CD4-positive, alpha-beta T cell treated with Interleukin-17A for 1 hour (primary cell): ENCODE results near the gene SYS1.
"Not testable (repeated sequence)": the region's sequence is repeated elsewhere in the genome, so short reads cannot be mapped to it uniquely, and the experiment has no call there.

Experiments
- DNase-seq: peaks from one replicate; pipeline ENCODE4 v3.0.0-alpha.2; 2020

SYS1 gene

DNA sequence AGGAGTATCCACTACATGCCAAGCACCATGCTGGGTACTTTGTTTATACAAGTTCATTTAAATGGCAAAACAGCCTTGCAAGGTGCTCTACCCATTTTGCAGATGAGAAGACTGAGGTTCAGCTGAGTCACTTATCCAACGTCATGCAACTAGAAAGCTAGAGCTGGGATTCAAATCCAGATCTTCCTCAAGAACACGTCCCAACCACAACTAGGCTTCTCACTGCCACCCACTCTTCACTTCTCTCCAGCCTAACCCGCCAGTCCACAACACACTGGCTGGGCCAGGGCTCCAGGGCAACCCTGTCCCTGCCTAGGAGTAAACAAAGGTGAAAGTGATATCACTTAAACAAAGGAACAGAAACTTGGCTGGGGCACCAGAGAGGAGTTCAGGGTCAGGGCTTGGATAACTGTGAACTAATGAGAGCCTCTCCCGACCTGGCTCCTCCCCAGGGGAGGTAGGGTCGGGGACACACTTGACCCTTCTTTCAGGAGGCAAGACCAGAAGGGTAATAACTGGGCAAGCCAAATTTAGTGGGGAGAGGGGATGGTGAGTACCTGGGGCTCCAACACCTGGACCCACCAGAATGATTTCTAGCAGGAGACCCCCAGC, 22.6 kb upstream of the SYS1 start:
- DNase-seq = no peak

DNA sequence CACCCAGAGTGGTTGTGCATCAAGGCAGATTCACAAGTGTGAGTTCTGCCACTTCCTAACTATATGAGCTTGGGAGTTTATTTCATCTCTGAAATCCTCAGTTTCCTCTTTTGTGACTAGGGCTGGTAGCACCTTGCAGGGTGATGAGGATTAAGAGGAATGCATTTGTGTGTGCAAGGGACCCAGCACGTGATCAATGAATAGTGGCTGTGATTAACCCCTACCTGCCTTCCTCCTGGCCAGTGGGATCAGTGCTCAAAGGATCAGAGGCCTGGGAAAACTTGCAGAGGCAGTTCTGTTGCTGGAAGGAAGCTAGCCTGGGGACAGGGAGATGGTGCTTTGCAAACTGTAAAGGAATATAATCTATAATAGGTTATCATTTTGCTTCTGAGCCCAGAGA, 22.0 kb upstream of the SYS1 start:
- DNase-seq = no peak

DNA sequence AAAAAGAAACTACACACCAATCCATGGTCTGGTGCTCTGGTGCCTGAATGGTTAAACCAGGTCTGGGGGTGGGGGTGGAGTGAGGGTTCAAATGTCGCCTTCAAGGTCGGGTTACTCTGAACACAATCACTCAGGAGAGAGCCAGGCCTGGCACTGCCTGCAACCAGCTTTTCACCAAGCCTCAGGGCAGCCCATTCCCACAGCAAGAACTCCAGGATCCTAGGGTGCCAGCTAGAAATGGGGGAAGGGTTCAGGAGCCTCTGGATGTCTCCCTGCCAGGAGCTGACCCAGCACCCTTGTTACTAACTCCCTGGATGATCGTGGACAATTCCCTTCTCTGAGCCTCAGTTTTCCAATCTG, 21.4 kb upstream of the SYS1 start:
- no peak for DNase-seq

DNA sequence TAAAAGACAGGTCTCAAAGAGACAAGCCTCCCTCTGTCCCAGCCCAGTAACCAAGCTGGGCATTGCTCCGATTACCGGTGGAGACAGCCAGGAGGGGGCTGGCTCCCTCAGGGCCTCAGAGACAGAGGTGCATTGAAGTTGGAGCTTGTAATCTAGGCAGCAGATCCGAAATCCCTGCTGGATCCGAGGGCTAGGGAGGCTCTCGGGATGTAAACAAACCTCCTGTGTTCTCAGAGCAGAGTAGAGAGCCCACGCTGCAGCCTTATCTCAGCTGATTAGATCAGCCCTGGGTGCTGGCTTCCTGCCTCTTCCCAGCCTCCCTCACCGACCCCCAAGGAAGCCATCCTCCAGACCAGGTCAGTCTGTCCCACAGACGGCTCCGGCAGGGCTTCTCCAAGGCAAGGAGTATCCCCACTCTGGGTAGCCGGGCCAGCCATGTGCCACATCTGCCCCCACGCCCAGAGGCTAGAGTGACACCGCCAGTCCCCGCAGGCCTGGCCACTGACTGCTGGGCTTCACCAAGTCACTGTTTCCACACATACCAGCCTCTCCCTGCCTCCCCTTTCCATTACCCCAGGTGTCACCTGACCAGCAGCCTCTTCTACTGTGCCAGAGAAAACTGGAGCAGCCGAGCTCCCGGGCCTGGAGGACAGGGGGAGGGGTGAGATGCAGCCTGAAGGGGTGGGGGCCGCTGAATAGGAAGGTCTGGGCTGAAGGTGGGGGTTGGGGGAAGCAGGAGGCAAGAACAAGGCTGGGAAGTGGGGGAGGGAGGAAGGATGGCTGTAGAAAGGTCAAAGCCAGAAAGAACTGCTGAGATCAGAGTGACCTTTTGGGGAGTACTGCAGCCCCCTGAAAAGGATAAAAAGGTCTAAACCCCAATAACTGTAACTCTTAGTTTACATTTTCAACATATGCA, 20.8 kb upstream of the SYS1 start:
- no peak for DNase-seq

DNA sequence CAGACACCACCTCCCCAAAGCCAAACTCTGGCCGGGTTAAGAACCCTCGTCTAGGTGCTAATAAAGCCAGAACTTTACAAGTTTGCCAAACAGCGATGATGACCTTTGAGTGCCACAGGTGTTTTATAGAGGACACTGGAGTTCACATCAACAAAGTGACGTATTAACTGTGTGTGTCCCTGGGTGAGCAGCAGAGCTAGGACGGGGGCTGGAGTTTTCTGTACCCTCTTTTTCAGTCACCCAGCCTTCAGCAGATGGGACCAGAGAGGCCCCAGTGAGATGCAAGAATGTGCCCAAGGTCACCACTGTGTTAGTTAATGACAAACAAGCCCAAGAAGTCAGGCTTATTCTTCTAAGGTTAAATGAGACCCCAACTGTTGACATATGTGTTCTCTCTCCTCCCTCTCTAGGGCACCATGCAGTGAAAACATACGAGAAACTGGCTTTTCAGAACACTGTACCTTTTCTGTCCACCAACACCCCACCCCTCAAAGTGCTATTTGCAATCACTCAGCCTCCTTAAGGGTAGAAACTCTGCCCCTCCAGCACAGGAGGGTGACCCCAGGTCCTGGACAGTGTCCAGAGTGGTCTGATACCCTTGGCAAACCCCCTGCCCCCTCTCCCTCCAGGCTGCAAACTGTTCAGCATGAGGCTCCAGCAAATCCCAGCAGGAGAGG, 20.0 kb upstream of the SYS1 start:
- no peak for DNase-seq

DNA sequence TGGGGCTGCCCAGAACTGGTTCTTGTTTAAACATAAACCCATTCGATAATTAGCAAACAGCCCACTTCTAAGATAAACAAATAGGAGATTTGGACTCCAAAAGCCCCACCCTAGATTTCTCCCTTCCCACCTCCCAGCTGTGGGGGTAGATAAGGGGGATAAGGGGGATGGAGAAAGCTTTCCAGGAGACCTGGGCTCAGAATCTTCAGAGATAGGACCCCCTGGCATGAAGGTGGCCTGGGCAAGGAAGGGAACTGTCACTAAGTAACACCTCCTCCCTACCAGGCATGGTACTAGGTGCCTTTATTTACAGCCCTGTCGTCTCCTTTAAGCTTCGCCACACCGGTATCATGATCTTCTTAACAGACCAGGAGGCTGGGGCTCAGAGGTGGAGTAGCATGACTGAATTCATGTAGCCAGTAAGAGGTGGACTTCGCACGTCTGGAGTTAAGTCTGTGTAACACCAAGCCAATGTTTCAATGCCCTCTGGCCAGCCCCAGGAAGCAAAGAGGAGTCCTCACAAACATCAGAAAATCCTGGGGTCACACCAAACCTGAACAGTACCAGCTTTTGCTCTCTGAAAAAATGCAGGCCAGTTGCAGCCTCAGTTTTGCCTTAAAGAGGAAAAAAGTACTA, 19.3 kb upstream of the SYS1 start:
- DNase-seq = no peak

DNA sequence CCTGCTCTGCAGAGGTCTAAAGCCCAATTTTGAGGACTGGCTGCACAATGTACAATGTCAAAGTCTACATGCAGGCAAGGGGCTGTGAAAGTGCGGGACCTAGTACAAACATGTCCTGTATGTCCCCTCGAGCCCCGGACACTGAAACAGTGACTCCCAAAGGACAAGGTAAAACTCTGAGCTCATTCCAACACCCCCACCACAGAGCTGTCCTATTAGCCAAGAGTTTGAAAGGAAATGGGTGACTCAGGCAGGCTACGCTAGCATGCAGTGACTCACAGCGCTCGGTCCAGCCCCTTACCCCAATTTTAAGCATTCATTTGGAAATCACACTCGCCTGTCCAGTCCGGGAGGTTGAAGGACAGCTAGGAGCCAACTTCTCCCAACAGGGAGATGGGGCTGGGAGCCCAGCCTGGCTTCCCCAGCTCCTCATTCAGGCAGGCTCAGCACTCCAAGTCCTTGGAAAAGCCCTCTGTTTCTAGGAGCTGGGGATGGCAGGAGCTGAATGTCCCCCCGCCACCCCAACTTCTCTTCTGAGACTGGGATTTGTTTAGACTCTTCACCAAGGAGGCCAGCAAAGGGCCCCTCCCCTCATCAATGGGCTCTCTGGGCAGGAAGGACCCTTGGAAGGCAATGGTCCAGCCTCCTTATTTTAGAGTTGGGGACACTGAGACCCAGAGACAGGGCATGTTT, 18.6 kb upstream of the SYS1 start:
- no peak for DNase-seq

DNA sequence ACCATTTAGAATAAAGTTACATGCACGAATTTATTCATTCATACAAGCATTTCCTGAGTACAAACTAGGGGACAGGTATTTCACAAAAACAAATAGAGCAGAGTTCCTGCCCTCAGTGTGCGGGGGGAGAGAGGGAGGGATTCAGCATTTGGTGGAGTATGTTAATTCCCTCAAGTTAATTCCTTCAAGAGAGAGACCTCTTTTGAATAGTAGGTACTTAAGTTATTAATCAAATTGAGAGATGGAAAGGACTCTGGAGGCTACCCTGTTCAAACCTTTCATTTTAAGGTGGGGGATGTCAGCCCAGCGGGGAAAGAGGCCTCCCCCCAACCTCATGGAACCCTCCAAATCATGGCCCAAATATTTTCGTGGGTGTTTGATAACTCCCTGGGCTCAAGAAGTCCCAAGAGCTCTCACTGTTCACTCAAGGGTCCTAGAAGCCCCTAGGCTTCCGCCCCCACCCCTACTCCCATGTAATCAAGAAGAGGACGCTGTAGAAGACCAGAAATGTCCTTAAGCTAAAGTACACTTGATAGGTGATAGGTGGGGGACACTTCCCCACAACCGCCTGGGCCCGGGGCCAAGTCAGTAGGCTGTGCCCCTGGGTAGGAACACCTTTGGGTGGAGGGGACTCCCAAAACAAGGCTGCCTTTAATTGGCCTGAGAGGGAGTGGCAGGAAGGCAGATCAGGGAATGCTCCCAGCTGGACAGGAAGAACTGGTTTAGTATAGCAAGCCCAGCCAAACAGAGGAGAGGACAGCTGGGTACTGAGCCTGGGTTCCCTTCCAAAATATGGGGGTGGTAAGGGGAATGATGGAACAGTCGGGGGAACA, 17.6 kb upstream of the SYS1 start:
- DNase-seq = no peak

DNA sequence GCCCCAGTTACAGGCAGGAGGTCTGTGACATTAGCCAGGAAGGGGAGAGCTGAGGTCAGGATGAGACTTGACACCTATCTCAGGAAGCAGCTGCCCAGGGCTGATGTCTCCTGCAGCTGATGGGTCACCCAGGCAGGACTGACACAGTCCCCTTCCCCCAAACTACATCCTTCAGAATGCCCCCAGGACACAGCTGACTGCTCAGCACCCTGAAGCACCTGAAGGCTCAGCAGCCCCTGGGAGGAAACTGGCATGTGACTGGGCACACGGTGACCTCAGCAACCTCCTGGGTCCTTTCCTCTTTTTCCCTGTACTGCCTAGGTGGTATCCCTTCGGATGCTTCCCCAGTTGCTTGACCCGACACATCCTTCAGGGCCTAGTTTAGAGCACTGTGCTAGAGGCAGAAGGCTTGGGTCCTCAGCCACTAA, 16.7 kb upstream of the SYS1 start:
- no peak for DNase-seq

DNA sequence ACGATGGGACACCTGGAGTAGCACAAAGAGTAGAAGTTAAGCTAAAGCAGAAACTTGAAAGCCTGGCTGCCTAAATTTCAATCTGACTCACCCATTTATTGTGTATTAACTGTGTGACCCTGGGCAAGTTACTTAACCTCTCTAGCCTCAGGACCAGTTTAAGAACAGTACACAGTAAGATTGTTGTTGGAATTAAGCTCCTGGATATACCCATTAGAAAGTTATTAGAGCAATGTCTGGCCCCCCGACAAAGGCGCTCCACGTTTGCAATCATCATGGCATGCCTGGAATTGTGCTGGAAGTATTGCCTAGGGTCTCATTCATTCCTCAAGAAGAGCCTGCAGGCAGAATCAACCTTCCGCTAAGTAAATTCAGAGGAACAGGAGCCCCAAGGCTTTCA, 16.1 kb upstream of the SYS1 start:
- no peak for DNase-seq

DNA sequence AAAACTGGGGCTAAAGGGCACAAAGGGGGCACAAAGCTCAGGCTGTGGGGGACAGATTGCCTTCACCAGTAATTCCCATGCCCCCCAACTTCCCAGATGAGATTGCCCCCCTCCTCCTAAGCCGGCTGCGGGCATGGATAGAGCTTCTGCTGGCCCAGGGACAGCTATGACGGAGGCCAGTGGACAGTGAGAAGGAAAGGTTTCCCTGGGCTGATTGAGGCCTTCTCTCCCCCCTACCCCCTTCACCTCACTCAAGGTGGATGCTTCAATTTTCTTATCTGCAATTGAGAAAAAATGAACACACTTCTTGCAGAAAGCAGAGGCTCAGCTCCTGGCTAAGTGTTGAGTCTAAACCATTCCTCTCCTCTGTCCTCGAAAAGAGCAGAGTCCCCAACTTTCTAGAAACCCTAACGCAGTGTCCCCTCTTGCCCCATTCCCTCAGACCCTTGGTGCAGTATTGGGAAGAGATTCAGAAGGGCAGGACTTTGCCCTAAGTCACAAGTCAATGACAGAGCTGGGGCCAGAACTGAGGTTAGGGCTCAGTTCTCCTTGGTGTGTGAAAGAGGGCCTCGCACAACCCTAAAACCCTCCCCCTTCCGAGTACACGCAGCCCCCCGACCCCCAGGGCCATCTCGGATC, 15.5 kb upstream of the SYS1 start:
- no peak for DNase-seq

DNA sequence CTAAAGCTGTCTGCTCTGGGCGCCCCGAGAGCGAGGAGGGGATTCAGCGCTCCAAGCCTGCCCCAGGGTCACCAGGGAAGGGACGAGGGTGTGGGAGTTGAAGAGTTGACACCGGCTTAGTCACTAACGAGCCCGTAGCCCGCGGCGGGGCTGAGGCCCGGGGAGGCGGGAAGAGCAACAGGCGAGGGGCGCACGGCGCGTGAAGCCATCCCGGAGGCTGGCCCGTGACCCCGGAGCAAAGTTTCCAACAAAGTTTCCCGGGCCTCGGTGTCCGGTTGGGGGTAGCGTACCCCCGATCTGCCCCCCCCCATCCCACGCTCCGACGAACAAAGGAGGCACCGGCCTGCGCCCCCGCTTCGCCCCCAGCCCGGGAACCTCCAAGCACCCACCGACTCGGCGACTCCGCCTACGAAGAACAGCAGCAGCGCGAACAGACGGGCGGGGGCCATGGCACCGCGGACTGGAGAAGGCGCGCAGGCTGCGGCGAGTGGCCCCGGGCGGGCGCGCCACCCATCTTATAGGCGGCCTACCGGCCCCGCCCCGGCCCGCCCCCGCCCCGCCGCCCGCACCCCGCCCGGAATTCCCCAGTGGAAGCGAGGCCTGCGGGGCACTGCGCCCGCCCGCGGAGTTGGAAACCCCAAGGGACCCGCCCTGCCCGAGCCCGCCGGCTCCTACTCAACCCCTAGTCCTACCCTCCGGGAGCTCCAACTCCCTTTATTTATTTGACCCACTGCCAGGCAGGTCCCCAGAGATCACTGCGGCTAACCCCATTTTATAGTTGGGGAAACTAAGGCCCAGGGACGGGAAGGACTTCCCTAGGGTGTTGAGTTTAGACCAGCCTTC, 14.8 kb upstream of the SYS1 start, which contains the start of gene SDC4:
Gene SDC4, minus strand, starts transcription at position 489 of the 843 bp plus-strand sequence. Its CDS starts 40 bp downstream, at position 449.
- peak; percentile 72 for DNase-seq

DNA sequence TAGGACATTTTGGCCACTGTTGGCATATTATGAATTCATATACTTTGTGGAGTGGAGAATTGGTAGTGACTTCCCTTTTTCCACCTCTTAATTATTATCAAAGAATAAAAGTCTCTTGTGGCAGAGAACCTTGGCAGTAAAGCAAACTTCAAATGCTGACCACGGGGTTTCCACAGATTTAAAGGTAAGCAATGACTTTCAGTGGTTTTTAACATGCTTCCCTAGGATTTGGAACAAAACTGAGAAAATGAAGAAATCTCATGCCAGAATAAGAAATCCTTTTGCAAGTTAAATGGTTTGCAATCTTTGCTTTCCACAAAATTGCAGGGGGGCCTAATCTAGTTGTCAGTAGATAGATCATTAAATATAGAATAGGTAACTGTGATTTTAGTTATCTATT, 12.7 kb upstream of the SYS1 start:
- no peak for DNase-seq

DNA sequence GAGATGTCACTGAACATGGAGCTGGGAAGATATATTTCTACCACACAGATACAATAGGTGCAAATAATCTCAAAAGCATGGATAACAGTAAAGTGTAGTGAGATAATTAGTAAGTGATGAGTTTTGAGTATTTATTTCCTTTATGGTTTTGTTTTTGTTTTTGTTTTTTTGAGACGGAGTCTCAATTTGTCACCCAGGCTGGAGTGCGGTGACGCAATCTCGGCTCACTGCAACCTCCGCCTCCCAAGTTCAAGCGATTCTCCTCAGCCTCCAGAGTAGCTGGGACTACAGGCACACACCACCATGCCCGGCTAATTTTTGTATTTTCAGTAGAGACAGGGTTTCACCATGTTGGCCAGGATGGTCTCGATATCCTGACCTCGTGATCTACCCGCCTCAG, 12.2 kb upstream of the SYS1 start:
- not testable (repeated sequence) for DNase-seq

DNA sequence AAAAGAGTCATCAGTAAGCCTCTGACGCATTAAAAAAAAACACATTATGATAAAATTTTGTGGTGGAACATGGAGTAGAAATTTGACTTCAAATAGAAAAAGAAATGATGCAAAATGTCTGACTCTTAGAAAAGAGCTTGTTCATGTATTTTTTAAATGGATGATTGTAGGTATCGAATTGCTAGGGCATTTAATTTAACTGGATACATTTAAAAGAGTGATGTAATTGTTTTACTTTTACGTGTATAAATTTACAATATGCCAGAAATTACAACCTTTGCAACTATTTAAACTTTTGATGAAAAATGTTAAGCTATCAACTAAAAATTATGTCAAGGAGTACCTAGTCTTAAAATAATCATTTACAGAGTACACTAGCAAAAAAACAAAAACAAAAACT, 10.2 kb upstream of the SYS1 start:
- no peak for DNase-seq

DNA sequence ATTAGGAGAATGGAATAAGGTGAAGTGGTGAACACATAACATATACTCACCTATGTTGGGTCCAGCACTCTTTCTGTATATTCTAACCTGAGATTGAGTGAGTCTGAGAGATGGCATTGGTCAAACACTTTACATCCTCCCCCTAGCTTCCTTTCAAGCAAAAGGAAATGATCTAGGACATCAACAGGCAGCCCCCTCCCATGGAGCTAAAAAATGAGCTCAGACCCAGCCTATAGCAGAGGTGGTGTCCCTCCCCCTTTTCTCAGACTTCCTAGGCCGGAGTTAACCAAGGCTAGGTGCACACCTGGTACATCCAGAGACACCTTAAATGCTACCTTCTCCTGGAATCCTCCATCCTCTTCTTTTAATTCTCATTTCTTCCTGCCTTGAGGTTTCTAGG, 9.2 kb upstream of the SYS1 start:
- DNase-seq = no peak

DNA sequence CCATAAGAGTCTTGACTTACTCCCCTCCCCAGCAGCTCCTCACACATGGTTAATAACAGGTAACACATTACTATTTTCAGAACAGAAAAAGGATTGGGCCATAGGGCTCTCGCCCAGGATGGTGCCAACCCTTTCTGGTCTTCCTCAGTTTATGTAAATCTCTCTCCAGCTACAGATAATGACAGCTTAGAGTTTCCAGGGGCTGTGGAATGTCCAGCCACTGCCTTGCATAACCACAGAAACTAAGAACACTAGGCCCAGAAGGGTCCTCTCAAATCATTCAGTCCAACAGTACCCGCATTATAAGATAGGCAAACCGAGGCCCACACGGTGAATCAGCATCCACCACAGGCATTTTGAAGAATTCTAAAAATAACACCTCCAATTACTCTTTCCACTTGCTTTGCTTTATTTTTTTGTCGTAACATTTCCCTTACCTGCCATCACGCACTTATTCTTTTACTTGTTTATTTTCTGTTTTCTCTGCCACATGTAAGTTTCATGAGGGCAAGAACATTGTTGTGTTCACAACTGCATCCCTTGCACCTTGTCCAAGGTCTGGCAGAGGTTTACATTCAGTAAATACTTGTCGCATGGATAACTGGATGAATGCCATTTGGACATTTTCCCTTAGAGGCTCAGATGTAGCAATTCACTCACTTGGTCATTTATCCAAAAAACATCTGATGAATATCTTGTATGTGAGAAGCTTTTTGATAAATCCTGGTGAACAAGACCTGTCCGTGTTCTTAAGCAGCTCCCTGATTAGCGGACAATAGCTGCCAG, 8.3 kb upstream of the SYS1 start:
- no peak for DNase-seq

DNA sequence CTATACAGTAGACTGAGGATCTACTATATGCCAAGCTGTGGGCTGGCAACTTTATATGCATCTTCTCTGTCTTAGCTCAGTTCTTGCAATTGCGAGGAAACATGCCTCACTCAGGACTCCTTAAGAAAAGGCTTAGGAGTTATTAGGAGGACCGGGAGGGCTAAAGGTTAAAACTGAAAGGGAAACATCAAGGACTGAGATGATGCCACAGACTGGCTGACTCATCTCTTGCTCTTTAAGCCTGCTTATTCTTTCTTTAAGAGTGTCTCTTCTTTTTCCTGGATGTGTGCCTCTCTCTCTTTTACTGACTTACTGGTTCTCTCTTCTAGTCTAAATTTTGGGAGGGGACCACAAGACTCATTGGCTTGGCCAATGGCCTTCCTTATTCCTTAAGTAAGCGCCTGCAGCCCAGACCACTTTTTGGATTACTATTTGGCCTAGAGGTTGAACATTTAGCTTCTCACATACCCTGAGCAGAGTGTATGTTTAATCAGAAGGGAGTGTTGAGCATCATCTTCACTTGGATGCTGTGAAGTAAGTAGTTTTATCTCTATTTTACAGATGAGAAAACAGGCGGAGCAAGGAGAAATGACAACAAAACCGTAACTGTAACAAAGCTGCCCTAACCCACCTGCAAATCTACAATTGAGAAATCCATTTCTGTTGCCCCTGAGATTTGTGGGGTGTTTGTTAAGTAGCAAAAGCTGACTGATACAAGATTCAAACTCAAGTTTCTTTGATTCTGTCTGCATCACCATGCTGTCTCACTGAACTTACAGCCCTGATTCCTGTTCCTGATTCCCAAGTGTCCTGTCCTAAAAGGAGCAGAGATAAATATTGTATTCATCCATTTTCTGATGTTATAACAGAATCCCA, 7.5 kb upstream of the SYS1 start:
- no peak for DNase-seq
